WI38 (cell line): ENCODE results near the gene SMAD3.
"Not testable (repeated sequence)": the region's sequence is repeated elsewhere in the genome, so short reads cannot be mapped to it uniquely, and the experiment has no call there.

ENCODE experiments used
- H3K4me3 ChIP-seq: 2 replicates; pipeline ENCODE4 v1.5.1; 2011; ENCODE audit warnings: low read depth, mild to moderate bottlenecking, control low read depth, low read length
- CTCF ChIP-seq: IDR thresholded peaks from 2 replicates; pipeline ENCODE4 v1.5.1; 2012; ENCODE audit warnings: low read depth, mild to moderate bottlenecking, control low read depth, low read length

Gene SMAD3

GRCh38 chr15:67065531-67066005 is at the start of gene SMAD3:
Gene SMAD3 (plus strand): TSS chr15:67065602. CDS start chr15:67066155, 553 bp downstream.
- no peak for TF ChIP-seq CTCF
- H3K4me3 ChIP-seq = peak within 1 kb of the TSS; percentile 100

GRCh38 chr15:67017311-67017710 is 48.1 kb upstream of the SMAD3 start:
- no peak overlapping the region for H3K4me3 ChIP-seq
- no peak for TF ChIP-seq CTCF

GRCh38 chr15:67018026-67018425 is 47.4 kb upstream of the SMAD3 start:
- TF ChIP-seq CTCF = no peak
- H3K4me3 ChIP-seq = no peak overlapping the region

- TF ChIP-seq CTCF = no peak
- no peak overlapping the region for H3K4me3 ChIP-seq
Observed at GRCh38 chr15:67018441-67018840, 47.0 kb upstream of the SMAD3 start.

GRCh38 chr15:67019069-67019468 is 46.3 kb upstream of the SMAD3 start:
- H3K4me3 ChIP-seq = no peak overlapping the region
- no peak for TF ChIP-seq CTCF

- no peak for TF ChIP-seq CTCF
- no peak overlapping the region for H3K4me3 ChIP-seq
Observed at GRCh38 chr15:67019884-67020520, 45.4 kb upstream of the SMAD3 start.

- H3K4me3 ChIP-seq = not testable (repeated sequence)
Observed at GRCh38 chr15:67020668-67021067, 44.7 kb upstream of the SMAD3 start.

- no peak overlapping the region for H3K4me3 ChIP-seq
- TF ChIP-seq CTCF = no peak
Observed at GRCh38 chr15:67021455-67021854, 43.9 kb upstream of the SMAD3 start.
